Activated CD8-positive, alpha-beta memory T cell treated with anti-CD3 and anti-CD28 coated beads for 1 hour (primary cell): ENCODE data around the gene TMEM63A.
"Not testable (repeated sequence)": the region's sequence is repeated elsewhere in the genome, so short reads cannot be mapped to it uniquely, and the experiment has no call there.

Experiments used
- DNase-seq, 2 donors: peaks; one replicate each; pipeline ENCODE4 v3.0.0-alpha.2; 2020; ENCODE audit warnings: low read depth in 1 of 2; ENCODE audit errors: extremely low read depth in 1 of 2

TMEM63A gene

DNA sequence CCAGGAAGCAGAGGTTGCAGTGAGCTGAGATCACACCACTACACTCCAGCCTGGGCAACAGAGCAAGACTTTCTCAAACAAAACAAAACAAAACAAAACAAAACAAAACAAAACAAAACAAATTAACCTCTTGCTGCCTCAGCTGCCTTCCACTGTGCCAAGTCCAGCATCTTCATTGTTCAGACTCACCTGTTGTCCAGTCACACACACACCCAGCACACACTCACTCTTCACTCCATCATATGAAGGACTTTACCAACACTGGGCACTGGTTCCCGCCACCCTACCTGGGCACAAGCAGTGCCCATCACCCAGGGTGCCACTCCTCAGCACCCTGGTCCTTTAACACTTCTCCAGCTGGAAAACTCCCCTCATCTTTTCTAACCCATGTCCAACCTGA, 27.3 kb upstream of the TMEM63A start:
- DNase-seq = no peak

GRCh38 chr1:225908773-225909172, 26.6 kb upstream of the TMEM63A start:
- no peak for DNase-seq

DNA sequence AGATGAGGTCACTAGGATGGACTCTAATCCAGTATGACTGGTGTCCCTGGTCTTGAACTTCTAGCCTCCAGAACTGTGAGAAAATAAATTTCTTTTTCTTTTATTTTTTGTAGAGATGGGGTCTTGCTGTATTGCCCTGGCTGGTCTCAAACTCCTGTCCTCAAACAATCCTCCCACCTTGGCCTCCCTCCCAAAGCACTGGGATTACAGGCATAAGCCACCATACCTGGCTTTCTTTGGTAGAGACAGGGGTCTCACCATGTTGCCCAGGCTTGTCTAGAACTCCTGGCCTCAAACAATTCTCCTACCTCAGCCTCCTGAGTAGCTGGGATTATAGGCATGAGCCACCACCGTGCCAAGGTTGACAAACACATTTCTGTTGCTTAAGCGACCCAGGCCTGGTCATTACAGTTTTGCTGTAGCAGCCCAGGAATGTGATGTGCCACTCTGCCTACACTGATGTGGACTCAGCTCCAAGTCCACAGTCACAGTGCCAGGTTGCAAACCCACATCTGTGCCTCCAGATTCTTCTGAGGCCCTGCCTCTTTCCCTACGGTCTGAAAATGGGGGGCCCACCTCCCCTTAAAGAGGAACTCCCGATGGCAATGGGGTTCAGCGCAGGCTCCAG, 25.9 kb upstream of the TMEM63A start:
- no peak for DNase-seq

DNA sequence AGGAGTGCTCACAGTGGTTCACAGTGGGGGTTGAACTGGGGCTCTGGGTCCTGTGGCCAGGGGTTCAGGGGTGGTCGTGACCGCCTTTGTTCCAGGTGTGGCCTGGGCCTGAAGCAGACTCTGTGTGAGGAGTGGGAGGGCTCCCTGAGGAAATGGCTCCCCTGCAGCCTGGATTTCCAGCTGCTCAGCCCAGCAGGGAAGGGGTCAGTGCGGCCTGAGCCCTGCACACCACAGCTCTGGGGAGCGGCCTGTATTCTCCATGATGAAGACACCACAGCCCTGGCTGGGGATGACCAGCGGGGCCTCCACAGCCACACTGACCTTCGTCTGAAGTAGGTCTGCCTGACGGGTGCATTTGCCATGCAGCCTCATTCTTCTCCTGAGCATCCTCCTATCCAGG, 25.2 kb upstream of the TMEM63A start:
- DNase-seq = no peak

- no peak for DNase-seq
Measured at GRCh38 chr1:225906467-225906866, 24.3 kb upstream of the TMEM63A start.

- DNase-seq = no peak
Measured at GRCh38 chr1:225903623-225904022, 21.4 kb upstream of the TMEM63A start.

DNA sequence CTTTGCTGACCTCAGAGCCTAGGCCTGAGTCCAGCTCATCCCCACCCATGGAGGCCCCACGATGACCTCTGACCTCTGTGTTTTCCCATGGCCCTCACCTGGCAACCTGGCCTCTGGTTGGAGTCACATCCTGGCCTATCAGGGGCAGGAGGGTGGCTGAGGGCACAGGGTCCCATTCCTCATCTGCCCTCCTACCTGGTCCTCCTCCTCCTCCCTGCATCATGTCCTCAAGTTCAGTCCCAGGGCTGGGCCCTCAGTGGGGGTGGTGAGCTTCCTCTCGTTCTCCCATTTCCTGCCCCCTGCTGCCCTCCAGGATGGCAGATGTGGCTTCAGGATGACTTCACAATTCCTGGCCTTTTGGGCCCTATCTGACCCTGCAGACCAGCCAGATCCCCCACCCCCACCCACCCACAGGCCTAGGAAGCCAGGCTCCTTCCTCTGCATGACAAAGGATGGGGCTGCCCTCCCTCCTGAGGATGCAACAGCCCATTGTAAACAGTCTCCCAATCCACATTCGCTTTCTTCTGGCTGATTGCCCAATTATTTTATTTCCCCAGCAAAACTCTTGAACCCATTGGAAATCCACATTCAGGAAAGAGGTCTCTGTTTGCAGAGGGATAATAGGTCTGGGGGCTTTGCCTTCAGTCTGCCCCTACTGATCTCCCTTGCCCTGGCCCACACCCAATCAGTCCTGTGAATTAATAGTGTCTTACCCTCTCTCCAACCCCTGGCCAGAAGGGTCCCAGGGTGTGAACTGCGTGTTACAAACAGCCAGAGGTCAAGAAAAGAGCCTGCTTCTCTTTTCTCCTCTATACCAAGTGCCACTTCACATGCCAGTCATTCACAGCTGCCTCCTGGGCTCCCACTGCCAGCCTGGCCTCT, 17.1 kb upstream of the TMEM63A start:
- DNase-seq = no peak

GRCh38 chr1:225897595-225898514, 15.7 kb upstream of the TMEM63A start:
- no peak for DNase-seq

- peak in 1 of 2 donors; percentile 24 for DNase-seq
Measured at GRCh38 chr1:225896937-225897549, 14.9 kb upstream of the TMEM63A start.

DNA sequence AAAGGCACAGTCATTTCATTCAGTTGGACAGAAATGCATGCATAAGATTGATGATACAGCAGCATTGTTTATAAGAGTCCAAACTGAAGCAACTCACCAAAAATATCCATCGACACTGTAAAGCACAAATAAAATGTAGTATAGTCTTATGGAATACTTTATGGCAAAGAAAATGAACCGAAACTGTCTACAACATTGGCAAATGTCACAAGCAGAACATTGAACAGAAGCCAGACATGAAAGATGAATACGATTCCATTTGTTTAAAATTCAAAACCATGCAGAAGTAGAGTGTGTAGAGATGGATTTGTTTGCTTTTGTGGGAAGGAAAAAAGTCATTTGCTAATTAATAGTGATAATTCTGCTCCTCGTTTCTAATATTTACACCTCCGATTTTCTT, 14.3 kb upstream of the TMEM63A start:
- no peak for DNase-seq

DNA sequence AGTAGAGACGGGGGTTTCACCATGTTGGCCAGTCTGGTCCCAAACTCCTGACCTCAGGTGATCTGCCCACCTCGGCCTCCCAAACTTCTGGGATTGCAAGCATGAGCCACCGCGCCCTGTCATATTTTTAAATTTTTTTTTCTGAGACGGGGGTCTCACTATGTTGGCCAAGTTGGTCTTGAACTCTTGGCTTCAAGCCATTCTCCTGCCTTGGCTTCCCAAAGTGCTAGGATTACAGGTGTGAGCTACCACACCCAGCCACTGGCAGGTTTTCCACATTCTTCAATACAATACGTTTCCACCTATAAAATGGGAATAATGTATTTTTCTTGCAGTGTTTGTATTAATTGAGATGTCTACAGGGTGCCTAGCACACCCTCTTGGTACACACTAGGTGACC, 10.1 kb upstream of the TMEM63A start:
- DNase-seq = no peak

DNA sequence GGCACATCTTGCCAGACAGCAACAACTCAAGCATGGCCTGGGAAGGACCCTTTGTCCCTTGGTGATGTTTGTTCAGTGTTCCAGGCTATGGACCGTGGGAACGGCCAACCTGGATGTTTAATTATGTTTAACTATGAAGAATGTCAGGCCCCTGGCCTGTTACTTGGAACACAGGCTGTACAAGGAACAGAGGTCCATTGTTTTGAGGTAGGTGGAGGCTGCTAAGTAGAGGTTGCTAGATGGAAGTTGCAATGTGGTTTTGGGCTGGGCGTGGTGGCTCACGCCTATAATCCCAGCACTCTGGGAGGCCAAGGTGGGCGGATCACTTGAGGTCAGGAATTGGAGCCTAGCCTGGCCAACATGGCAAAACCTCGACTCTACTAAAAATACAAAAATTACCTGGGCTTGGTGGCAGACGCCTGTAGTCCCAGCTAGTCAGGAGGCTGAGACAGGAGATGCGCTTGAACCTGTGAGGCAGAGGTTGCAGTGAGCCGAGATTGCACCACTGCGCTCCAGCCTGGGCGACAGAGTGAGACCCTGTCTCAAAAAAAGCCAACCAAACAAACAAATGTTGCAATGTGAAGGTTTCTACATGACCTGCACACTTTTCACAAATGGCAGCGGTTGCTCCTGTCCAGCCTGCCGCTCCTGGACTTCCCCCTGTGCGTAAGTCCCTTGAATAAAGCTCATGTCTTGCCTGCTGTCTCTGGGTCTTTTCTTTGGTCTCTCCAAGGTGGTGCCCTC, 9.2 kb upstream of the TMEM63A start:
- no peak for DNase-seq

DNA sequence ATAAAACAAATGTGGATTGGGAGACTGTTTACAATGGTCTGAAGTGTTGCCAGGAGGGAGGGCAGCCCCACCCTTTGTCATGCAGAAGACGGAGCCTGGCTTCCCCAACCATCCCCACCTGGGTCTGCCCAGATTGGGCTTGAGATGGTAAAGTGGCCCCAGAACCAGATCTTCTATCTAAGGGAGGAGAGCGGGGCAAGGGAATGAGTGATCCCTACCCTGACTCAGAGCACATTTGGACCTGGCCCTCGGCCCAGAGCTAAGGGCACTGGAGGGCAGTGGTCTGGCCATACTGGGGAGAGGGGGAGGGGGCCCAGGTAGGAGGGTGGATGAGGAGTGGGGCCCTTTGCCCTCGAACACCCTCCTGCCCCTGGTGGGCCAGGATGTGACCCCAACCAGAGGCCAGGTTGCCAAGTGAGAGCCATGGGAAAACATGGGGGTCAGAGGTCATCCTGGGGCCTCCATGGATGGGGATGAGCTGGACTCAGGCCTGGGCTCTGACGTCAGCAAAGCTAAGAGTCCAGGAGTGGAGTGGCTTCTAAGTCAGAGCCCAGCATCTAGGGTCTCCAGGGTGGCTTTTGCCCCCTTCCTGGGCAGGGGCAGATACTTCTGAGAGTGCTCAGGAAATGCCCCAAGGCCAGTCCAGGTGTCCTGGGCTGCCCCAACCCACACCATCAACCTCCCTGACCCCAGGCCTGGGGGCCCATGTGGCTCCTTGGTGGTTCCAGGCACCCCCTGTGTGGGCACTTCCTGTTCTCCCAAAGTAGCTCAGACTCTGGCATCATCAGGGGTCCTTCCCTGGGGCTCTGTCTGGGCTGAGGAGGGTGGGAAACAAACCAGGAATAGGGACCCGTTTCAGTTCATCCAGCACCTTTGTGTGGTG, 8.4 kb upstream of the TMEM63A start:
- DNase-seq = no peak

- DNase-seq = no peak
Measured at GRCh38 chr1:225889743-225890142, 7.6 kb upstream of the TMEM63A start.

DNA sequence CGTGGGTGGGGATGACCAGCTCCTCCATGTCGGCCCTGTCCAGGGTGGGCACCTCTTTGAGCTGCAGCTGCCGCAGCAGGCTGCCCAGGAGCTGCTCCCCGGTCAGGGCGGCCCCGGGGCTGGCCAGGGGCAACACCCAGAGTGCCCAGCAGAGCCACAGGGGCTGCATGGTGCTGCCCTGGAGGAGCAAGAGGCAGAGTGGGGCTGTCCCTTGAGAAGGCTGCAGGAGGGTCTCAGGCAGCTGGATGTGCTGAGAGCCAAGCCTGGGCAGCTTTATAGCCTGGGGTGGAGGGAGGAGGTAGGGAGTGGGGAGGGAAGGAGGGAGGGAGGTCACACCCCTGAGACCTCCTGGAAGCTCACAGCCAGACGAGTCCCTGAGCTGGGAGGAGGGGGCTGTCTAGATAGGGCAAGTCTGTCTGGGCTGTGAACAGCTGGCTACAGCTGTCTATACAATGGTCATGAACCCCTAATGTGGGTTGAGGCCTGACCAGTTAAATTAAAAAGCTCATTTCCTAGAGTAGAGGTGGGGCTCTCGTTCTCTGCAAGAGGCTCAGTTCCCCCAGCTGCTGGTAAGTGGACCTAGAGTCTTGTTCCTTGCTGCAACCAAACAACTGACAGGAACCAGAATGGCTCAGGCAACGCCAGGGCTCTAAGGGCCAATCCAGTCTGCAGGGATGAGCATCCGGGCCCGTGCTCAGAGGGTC, 6.9 kb upstream of the TMEM63A start, which contains the start of gene LEFTY1:
LEFTY1 (minus strand) TSS at position 249 of the 704 bp plus-strand sequence; CDS start at position 169, 80 bp downstream.
- no peak for DNase-seq

DNA sequence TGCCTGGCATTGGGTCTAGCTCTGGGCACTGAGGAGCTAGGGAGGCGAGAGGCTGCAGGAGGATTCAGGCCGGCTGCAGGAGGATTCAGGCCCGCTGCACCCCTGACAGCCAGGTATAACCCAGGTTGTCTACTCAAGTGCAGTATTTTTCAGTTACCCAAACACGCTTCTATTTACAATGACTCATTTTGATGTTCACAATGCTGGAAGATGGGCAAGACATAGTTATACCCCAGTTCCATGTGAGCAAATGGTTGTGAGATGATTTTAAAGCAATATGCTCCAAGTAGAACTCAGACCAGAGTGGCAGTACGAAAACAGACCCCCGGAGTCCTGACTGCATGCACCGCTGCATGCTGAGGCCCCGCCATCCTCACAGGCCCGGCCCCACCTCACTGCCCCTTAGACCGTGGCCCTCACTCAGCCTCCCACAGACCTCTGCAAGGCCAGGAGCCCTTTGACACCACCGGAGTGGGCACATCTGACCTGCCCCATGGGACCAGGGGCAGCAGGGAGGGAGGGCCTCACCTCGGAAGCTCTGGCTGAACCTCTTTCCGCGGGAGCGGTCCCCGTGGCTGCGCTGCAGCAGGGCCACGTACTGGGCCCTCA, 6.2 kb upstream of the TMEM63A start:
- DNase-seq = no peak

DNA sequence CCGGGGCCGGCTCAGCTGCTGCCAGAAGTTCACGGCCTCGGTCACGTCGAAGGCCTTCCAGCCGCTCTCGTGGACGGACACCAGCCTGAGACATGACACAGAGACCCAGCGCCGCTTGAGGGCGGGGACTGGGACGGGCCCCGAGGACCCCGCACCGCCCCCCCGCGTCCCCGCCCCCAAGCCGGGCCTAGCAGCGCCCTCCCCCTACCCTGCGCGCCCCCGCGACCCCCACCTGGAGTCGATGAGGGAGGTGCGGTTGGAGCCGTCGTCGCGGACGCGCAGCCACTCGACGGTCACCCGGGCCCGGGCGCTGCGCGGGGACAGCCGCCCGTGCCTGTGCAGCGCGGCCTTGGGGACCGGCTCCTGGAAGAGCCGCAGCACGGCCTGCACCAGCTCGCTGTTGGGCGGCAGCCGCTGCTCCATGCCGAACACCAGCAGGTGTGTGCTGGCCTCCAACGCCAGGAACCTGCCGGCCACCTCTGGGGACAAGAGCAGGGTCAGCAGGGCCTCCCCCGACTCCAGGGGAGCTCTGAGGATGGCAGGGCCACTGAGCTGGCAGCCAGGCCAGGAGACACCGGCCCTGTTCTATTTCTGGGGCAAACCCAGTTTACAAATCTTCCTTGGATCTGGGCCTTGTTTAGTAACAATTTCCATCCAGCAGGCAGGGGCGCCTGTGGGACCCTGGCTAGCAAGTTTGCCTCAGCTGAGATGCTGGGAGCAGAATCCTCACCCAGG, 5.5 kb upstream of the TMEM63A start:
- not testable (repeated sequence) for DNase-seq

GRCh38 chr1:225887030-225887314, 4.8 kb upstream of the TMEM63A start:
- DNase-seq = no peak
